IMR-90 (cell line): ENCODE results near the gene NADSYN1. TPM values are rescaled to one million over a fixed set of nuclear protein-coding genes. Genes with fewer than 3 reads are reported as not detected.

Experiments
- ATAC-seq: fragments of 200-7000 bp; cut with Tn5 transposase; 2 replicates; pipeline ENCODE4 v1.9.1; 2020; ENCODE audit warnings: low read depth, mild to moderate bottlenecking, moderate library complexity
- BruUV-seq: library from RNA; stranded (reverse); fragments of 400-500 nt; replicated peaks from 2 replicates; lab custom pipeline; 2021; lab: Mats Ljungman, UMichigan
- CTCF ChIA-PET: fragments of 300-600 bp; formaldehyde crosslinking; extraction: SDS; loops from one replicate; lab custom pipeline; 2021; ENCODE audit warnings: antibody characterized with exemption; lab: Yijun Ruan, JAX
- POLR2A ChIA-PET: fragments of 300-600 bp; sonication (Branson Sonifier 250); formaldehyde crosslinking; loops from one replicate; lab custom pipeline; 2022; ENCODE audit warnings: antibody characterized with exemption; ENCODE audit not compliant: unreplicated experiment; lab: Charles Lee
- DNase-seq: peaks from one replicate; pipeline ENCODE4 v3.0.0; 2013
- H2AFZ ChIP-seq: replicated peaks from 2 replicates; pipeline ENCODE3; 2013; ENCODE audit warnings: low read length, mild to moderate bottlenecking; ENCODE audit not compliant: poor library complexity
- H2AK5ac ChIP-seq: 2 replicates; pipeline ENCODE4 v1.6.1; 2013; ENCODE audit warnings: low read depth, low read length, inconsistent platforms
- H2AK9ac ChIP-seq: replicated peaks from 2 replicates; pipeline ENCODE3; 2013; ENCODE audit warnings: mild to moderate bottlenecking, low read depth, low read length, moderate library complexity; ENCODE audit not compliant: poor library complexity
- H2BK120ac ChIP-seq: 2 replicates; pipeline ENCODE4 v1.6.1; 2013; ENCODE audit warnings: low read depth, low read length, inconsistent platforms
- H2BK15ac ChIP-seq: 3 replicates; pipeline ENCODE4 v1.6.1; 2013; ENCODE audit warnings: low read depth, low read length, inconsistent platforms
- H2BK20ac ChIP-seq: 2 replicates; pipeline ENCODE4 v1.6.1; 2013; ENCODE audit warnings: low read depth, mild to moderate bottlenecking, inconsistent platforms, low read length, moderate library complexity
- H2BK5ac ChIP-seq: 2 replicates; pipeline ENCODE4 v1.6.1; 2013; ENCODE audit warnings: mild to moderate bottlenecking, low read depth, low read length, inconsistent platforms; ENCODE audit not compliant: poor library complexity, severe bottlenecking
- H3K14ac ChIP-seq: replicated peaks from 2 replicates; pipeline ENCODE4 v1.6.1; 2013; ENCODE audit warnings: low read depth, low read length, inconsistent platforms
- H3K18ac ChIP-seq: 2 replicates; pipeline ENCODE4 v1.6.1; 2013; ENCODE audit warnings: low read depth, low read length, control low read depth
- H3K23ac ChIP-seq: 2 replicates; pipeline ENCODE4 v1.6.1; 2013; ENCODE audit warnings: low read depth, low read length, inconsistent platforms
- H3K27ac ChIP-seq: 2 replicates; pipeline ENCODE4 v1.5.1; 2013; ENCODE audit warnings: mild to moderate bottlenecking, control low read depth, low read length; ENCODE audit not compliant: insufficient read depth
- H3K27me3 ChIP-seq: 2 replicates; pipeline ENCODE4 v1.6.1; 2013; ENCODE audit warnings: low read length; ENCODE audit not compliant: control insufficient read depth, insufficient read depth
- H3K36me3 ChIP-seq: 2 replicates; pipeline ENCODE4 v1.6.1; 2013; ENCODE audit warnings: low read length, mixed read lengths; ENCODE audit not compliant: control insufficient read depth, insufficient read depth
- H3K4ac ChIP-seq: 2 replicates; pipeline ENCODE4 v1.6.1; 2013; ENCODE audit warnings: low read depth, low read length, inconsistent platforms
- H3K4me1 ChIP-seq: 2 replicates; pipeline ENCODE4 v1.6.1; 2013; ENCODE audit warnings: low read length, mixed read lengths; ENCODE audit not compliant: control insufficient read depth, insufficient read depth
- H3K4me2 ChIP-seq: 2 replicates; pipeline ENCODE4 v1.6.1; 2013; ENCODE audit warnings: low read depth, mild to moderate bottlenecking, control low read depth, low read length, moderate library complexity
- H3K4me3 ChIP-seq: 2 replicates; pipeline ENCODE4 v1.5.1; 2013; ENCODE audit warnings: low read depth, mild to moderate bottlenecking, control low read depth, low read length, moderate library complexity; ENCODE audit not compliant: insufficient read depth
- H3K56ac ChIP-seq: 2 replicates; pipeline ENCODE4 v1.6.1; 2013; ENCODE audit warnings: low read length, inconsistent platforms; ENCODE audit not compliant: insufficient read depth; ENCODE audit errors: extremely low read depth
- H3K79me1 ChIP-seq, 2 experiments: 2 replicates each; pipeline ENCODE4 v1.6.1; 2013; ENCODE audit warnings: low read length in 2 of 2, inconsistent platforms in 1 of 2, low read depth in 1 of 2
- H3K9ac ChIP-seq: 2 replicates; pipeline ENCODE4 v1.6.1; 2013; ENCODE audit warnings: low read depth, low read length, control low read depth
- H3K9me1 ChIP-seq: 2 replicates; pipeline ENCODE4 v1.6.1; 2013; ENCODE audit warnings: low read length, inconsistent platforms; ENCODE audit not compliant: insufficient read depth
- H3K9me3 ChIP-seq: 2 replicates; pipeline ENCODE4 v1.6.1; 2013; ENCODE audit warnings: low read length; ENCODE audit not compliant: control insufficient read depth, insufficient read depth
- H4K20me1 ChIP-seq: 2 replicates; pipeline ENCODE4 v1.6.1; 2013; ENCODE audit warnings: low read length, inconsistent platforms; ENCODE audit not compliant: insufficient read depth
- H4K5ac ChIP-seq: 2 replicates; pipeline ENCODE4 v1.6.1; 2013; ENCODE audit warnings: mild to moderate bottlenecking, low read depth, low read length, control low read depth
- H4K8ac ChIP-seq, 2 experiments: 2 replicates each; pipeline ENCODE4 v1.6.1; 2013; ENCODE audit warnings: low read depth in 2 of 2, low read length in 2 of 2, control low read depth in 1 of 2, inconsistent platforms in 1 of 2
- H4K91ac ChIP-seq: 2 replicates; pipeline ENCODE4 v1.6.1; 2013; ENCODE audit warnings: low read depth, low read length, inconsistent platforms; ENCODE audit not compliant: insufficient read depth
- BHLHE40 ChIP-seq: fragments of 150-350 bp; IDR thresholded peaks from 2 replicates; pipeline ENCODE4 v1.6.1; 2016; ENCODE audit warnings: mild to moderate bottlenecking, low read depth, low read length
- CEBPB ChIP-seq: IDR thresholded peaks from 2 replicates; pipeline ENCODE4 v1.6.1; 2012; ENCODE audit warnings: low read depth, low read length, improper control_type of control experiment
- CHD1 ChIP-seq: IDR thresholded peaks from 2 replicates; pipeline ENCODE4 v1.6.1; 2012; ENCODE audit warnings: low read depth, low read length, improper control_type of control experiment
- ELK1 ChIP-seq: fragments of 150-350 bp; IDR thresholded peaks from 2 replicates; pipeline ENCODE4 v1.6.1; 2016; ENCODE audit warnings: low read depth, mild to moderate bottlenecking, low read length, moderate library complexity, borderline replicate concordance
- FOS ChIP-seq: fragments of 150-350 bp; IDR thresholded peaks from 2 replicates; pipeline ENCODE4 v1.6.1; 2016; ENCODE audit warnings: low read depth, low read length
- MAFK ChIP-seq: IDR thresholded peaks from 2 replicates; pipeline ENCODE4 v1.6.1; 2012; ENCODE audit warnings: low read depth, low read length, improper control_type of control experiment
- MAZ ChIP-seq: IDR thresholded peaks from 2 replicates; pipeline ENCODE4 v1.6.1; 2012; ENCODE audit warnings: low read depth, mild to moderate bottlenecking, low read length, improper control_type of control experiment, moderate library complexity, borderline replicate concordance
- NFE2L2 ChIP-seq: fragments of 150-350 bp; IDR thresholded peaks from 2 replicates; pipeline ENCODE4 v1.6.1; 2016; ENCODE audit warnings: low read depth, mild to moderate bottlenecking, low read length
- RAD21 ChIP-seq: IDR thresholded peaks from 2 replicates; pipeline ENCODE4 v1.6.1; 2012; ENCODE audit warnings: low read length, improper control_type of control experiment
- RCOR1 ChIP-seq: IDR thresholded peaks from 2 replicates; pipeline ENCODE4 v1.6.1; 2012; ENCODE audit warnings: mild to moderate bottlenecking, low read length, improper control_type of control experiment; ENCODE audit not compliant: insufficient replicate concordance
- RFX5 ChIP-seq: IDR thresholded peaks from 2 replicates; pipeline ENCODE4 v1.8.0; 2012; ENCODE audit warnings: low read depth, mild to moderate bottlenecking, low read length, moderate library complexity
- SMC3 ChIP-seq: fragments of 150-350 bp; IDR thresholded peaks from 2 replicates; pipeline ENCODE4 v1.6.1; 2016; ENCODE audit warnings: low read depth, mild to moderate bottlenecking, antibody characterized with exemption, low read length, moderate library complexity
- USF2 ChIP-seq: fragments of 150-350 bp; IDR thresholded peaks from 2 replicates; pipeline ENCODE4 v1.6.1; 2017; ENCODE audit warnings: mild to moderate bottlenecking, antibody characterized with exemption, low read length, low read depth
- WGBS, 2 experiments: methylation state at CpG; one replicate each; pipeline versions ENCODE4 v1.1.5 to v1.1.7; 2013; ENCODE audit warnings: missing lambda C conversion rate in 2 of 2; ENCODE audit not compliant: insufficient read length in 1 of 2; ENCODE audit errors: extremely low coverage in 2 of 2; 5-methylcytosine and 5-hydroxymethylcytosine counted together
- dilution Hi-C: fragments of 300-500 bp; cut with HindIII; formaldehyde crosslinking; loops from one replicate; pipeline ENCODE4 v1.14.3; 2018; ENCODE audit warnings: low sequenced_read_pairs; ENCODE audit not compliant: unreplicated experiment
- in situ Hi-C: fragments of 300-500 bp; cut with MboI; formaldehyde crosslinking; loops from 3 replicates; pipeline ENCODE4 v1.14.3; 2019; ENCODE audit warnings: low sequenced_read_pairs, inconsistent platforms, mixed read lengths
- intact Hi-C: fragments of 100-400 bp; cut with micrococcal nuclease; formaldehyde crosslinking; loops from 2 replicates; pipeline ENCODE4 v1.10.0; 2022
- polyA plus RNA-seq, 3 experiments: library from polyadenylated mRNA; depleted of rRNA; stranded (reverse); fragments of >200 nt; gene quantifications; 2 replicates each; pipeline ENCODE4 v1.2.3, GENCODE V29; 2012; ENCODE audit warnings: low replicate concordance in 1 of 3
- total RNA-seq: library from RNA; depleted of rRNA; stranded (reverse); fragments of >200 nt; gene quantifications from 2 replicates; pipeline ENCODE4 v1.2.3, GENCODE V29; 2012

Gene NADSYN1
- total and polyA plus RNA-seq, 2 of the 4 experiments (the other 2 are of a cell fraction) = 69.5 to 70.4 TPM

- no peak overlapping the region for H3K14ac ChIP-seq
- H3K27me3 ChIP-seq = no peaks in the 10 kb centered on the region
- DNase-seq = no peak
- no peak overlapping the region for H4K91ac ChIP-seq
- no peak overlapping the region for H3K4me2 ChIP-seq
- no TSS peak for BruUV-seq
- no peak overlapping the region for H2BK120ac ChIP-seq
- H3K18ac ChIP-seq = no peak overlapping the region
- no peak for TF ChIP-seq FOS
- TF ChIP-seq SMC3 = no peak
- no peak for TF ChIP-seq BHLHE40
- no peak for TF ChIP-seq ELK1
- TF ChIP-seq USF2 = no peak
- TF ChIP-seq MAFK = no peak
- no peak for TF ChIP-seq NFE2L2
- TF ChIP-seq RCOR1 = no peak
- no peak for TF ChIP-seq CHD1
- TF ChIP-seq RAD21 = no peak
- TF ChIP-seq RFX5 = no peak
- no peak for TF ChIP-seq MAZ
- TF ChIP-seq CEBPB = no peak
- H2AFZ ChIP-seq = no peak overlapping the region
- ChIA-PET POLR2A (no interaction called here), CTCF (no interaction called here)
- H3K4me3 ChIP-seq = no peak overlapping the region
- no peak overlapping the region for H2AK5ac ChIP-seq
- peaks cover 0 to 2% of the 10 kb centered on the region in 2 experiments; a peak in 1 of 4 replicates for H3K79me1 ChIP-seq
- H2BK5ac ChIP-seq = no peak overlapping the region
- no peak overlapping the region for H2BK20ac ChIP-seq
- H3K56ac ChIP-seq = no peak overlapping the region
- no peak overlapping the region for H4K8ac ChIP-seq
- in situ Hi-C loops = no loop called here
- H2BK15ac ChIP-seq = no peak overlapping the region
- H3K23ac ChIP-seq = no peak overlapping the region
- WGBS, 2 experiments = 88% methylated on average over 1 of the region's 4 CpGs; no CpG with 5 or more reads in 1 of the 2 experiments
- H3K36me3 ChIP-seq = peaks cover 36% of the 10 kb centered on the region
- H4K5ac ChIP-seq = no peak overlapping the region
- H2AK9ac ChIP-seq = no peak overlapping the region
- dilution Hi-C loops = no loop called here
- no peak overlapping the region for H3K27ac ChIP-seq
- no peaks in the 10 kb centered on the region for H3K9me3 ChIP-seq
- no peak overlapping the region for H3K9ac ChIP-seq
- H3K9me1 ChIP-seq = no peaks in the 10 kb centered on the region
- intact Hi-C loops = no loop called here
- H3K4me1 ChIP-seq = no peaks in the 10 kb centered on the region
- no peak for ATAC-seq
- H4K20me1 ChIP-seq = no peaks in the 10 kb centered on the region
- H3K4ac ChIP-seq = no peak overlapping the region
Observed at GRCh38 chr11:71465054-71465453, 12.1 kb downstream of the NADSYN1 start.
